ENCODE data around the gene ETNK2.

- TF ChIP-seq CTCF (IDR thresholded peaks at IDR 0.05) (no peak), EZH2 (IDR thresholded peaks at IDR 0.05; ENCODE audit: borderline replicate concordance, insufficient read depth, low read depth, low read length, poor library complexity, severe bottlenecking) (no peak)
These were observed 18.0 kb upstream of the ETNK2 start for GRCh38 chr1:204169858-204170257.
